HepG2 (cell line): ENCODE data around the gene SLC6A8. TPM values are rescaled to one million over a fixed set of nuclear protein-coding genes. Genes with fewer than 3 reads are reported as not detected.

Source experiments
- ATAC-seq: fragments of 200-7000 bp; cut with Tn5 transposase; 3 replicates; pipeline ENCODE4 v1.9.1; 2020; ENCODE audit warnings: mild to moderate bottlenecking, moderate library complexity
- BruUV-seq: library from RNA; stranded (reverse); fragments of 400-500 nt; replicated peaks from 2 replicates; lab custom pipeline; 2021; lab: Mats Ljungman, UMichigan
- CTCF ChIA-PET: fragments of 300-600 bp; formaldehyde crosslinking; extraction: SDS; loops from one replicate; lab custom pipeline; 2021; ENCODE audit warnings: low total read pairs, inconsistent platforms, low intra/inter-chr PET ratio; lab: Yijun Ruan, JAX
- POLR2A ChIA-PET: fragments of 350-600 bp; sonication (Branson Sonifier 250); formaldehyde crosslinking; loops from one replicate; lab custom pipeline; 2020; ENCODE audit warnings: antibody characterized with exemption, inconsistent platforms; lab: Yijun Ruan, JAX
- DNase-seq: peaks from one replicate; pipeline ENCODE4 v3.0.0-alpha.2; 2015; ENCODE audit warnings: low spot score
- FAIRE-seq: peaks from 3 replicates; lab custom pipeline; 2011; peaks lifted over from hg19 to GRCh38; lab: Jason Lieb, UNC
- H2AFZ ChIP-seq: one replicate; pipeline ENCODE4 v1.6.1; 2011; ENCODE audit warnings: low read length, inconsistent platforms
- H3K27ac ChIP-seq: fragments of 300-600 bp; 3 replicates; pipeline ENCODE4 v1.8.0; 2011; ENCODE audit warnings: mixed run types, mild to moderate bottlenecking, mixed read lengths, low read length, inconsistent platforms; ENCODE audit not compliant: insufficient read depth; ENCODE audit errors: extremely low read length
- H3K27me3 ChIP-seq, 2 experiments: fragments of 200-600 bp in 1 of 2; 2 replicates in 1 of 2; 3 replicates in 1 of 2; pipeline versions ENCODE4 v1.6.0 to v1.8.0; 2011; ENCODE audit warnings: low read length in 2 of 2, mild to moderate bottlenecking in 2 of 2, moderate library complexity in 2 of 2, inconsistent platforms in 1 of 2; ENCODE audit not compliant: insufficient read depth in 2 of 2, control insufficient read depth in 1 of 2
- H3K36me3 ChIP-seq, 2 experiments: fragments of 200-600 bp in 1 of 2; replicated peaks in 1 of 2; 2 replicates in 1 of 2; 3 replicates in 1 of 2; pipeline versions ENCODE4 v1.5.1 to v1.8.0; 2011; ENCODE audit warnings: low read length in 2 of 2, inconsistent platforms in 1 of 2; ENCODE audit not compliant: insufficient read depth in 2 of 2, control insufficient read depth in 1 of 2
- H3K4me1 ChIP-seq: 2 replicates; pipeline ENCODE4 v1.5.1; 2012; ENCODE audit warnings: low read length, inconsistent platforms; ENCODE audit not compliant: insufficient read depth
- H3K4me2 ChIP-seq: 2 replicates; pipeline ENCODE4 v1.6.0; 2011; ENCODE audit warnings: low read depth, low read length, inconsistent platforms
- H3K4me3 ChIP-seq, 3 experiments: fragments of 200-600 bp in 1 of 3; sonication (generic), shearing (Covaris generic) in 1 of 3; replicated peaks in 1 of 3; 2 replicates each; pipeline ENCODE4 v1.5.1; 2011 to 2016; ENCODE audit warnings: low read length in 3 of 3, inconsistent platforms in 2 of 3, low read depth in 2 of 3, mild to moderate bottlenecking in 2 of 3, control low read depth in 1 of 3, mixed read lengths in 1 of 3; ENCODE audit not compliant: insufficient read depth in 1 of 3
- H3K79me2 ChIP-seq: one replicate; pipeline ENCODE4 v1.6.1; 2011; ENCODE audit warnings: low read length, inconsistent platforms; ENCODE audit not compliant: insufficient read depth
- H3K9ac ChIP-seq: 2 replicates; pipeline ENCODE4 v1.6.0; 2011; ENCODE audit warnings: mild to moderate bottlenecking, low read depth, low read length, inconsistent platforms; ENCODE audit not compliant: insufficient read depth
- H3K9me3 ChIP-seq: 2 replicates; pipeline ENCODE4 v1.5.1; 2012; ENCODE audit warnings: mild to moderate bottlenecking, low read length
- H4K20me1 ChIP-seq: 2 replicates; pipeline ENCODE4 v1.6.0; 2011; ENCODE audit warnings: inconsistent platforms, mild to moderate bottlenecking, low read length, moderate library complexity; ENCODE audit not compliant: insufficient read depth
- FOXK1 ChIP-seq: sonication (generic); formaldehyde crosslinking; IDR thresholded peaks from 2 replicates; pipeline ENCODE4 v1.4.0; 2020; ENCODE audit warnings: low read depth, missing genetic modification reagents, borderline replicate concordance
- HOXD1 ChIP-seq: sonication (generic); formaldehyde crosslinking; IDR thresholded peaks from 2 replicates; pipeline ENCODE4 v1.5.0; 2020; ENCODE audit warnings: missing genetic modification reagents
- NR2F1 ChIP-seq, 2 experiments: fragments of 450-650 bp in 1 of 2; formaldehyde crosslinking in 1 of 2; IDR thresholded peaks; 2 replicates each; pipeline versions ENCODE4 v1.5.0 to v1.6.1; 2016 to 2020; ENCODE audit warnings: mild to moderate bottlenecking in 1 of 2, missing compliant biosample characterization in 1 of 2, missing genetic modification reagents in 1 of 2, moderate library complexity in 1 of 2
- NR2F6 ChIP-seq, 2 experiments: IDR thresholded peaks; 2 replicates each; pipeline ENCODE4 v1.6.1; 2016; ENCODE audit warnings: antibody characterized with exemption in 1 of 2, mild to moderate bottlenecking in 1 of 2
- PHF5A ChIP-seq: IDR thresholded peaks from one replicate; pipeline ENCODE4 v1.6.1; 2018; ENCODE audit warnings: low read depth, missing genetic modification reagents; ENCODE audit not compliant: unreplicated experiment
- ZFX ChIP-seq: sonication (generic); formaldehyde crosslinking; IDR thresholded peaks from 2 replicates; pipeline ENCODE4 v1.4.0; 2020; ENCODE audit warnings: mild to moderate bottlenecking, low read depth, missing genetic modification reagents, moderate library complexity
- ZMYM3 ChIP-seq: sonication (generic); formaldehyde crosslinking; IDR thresholded peaks from 2 replicates; pipeline ENCODE4 v1.5.1; 2020; ENCODE audit warnings: mild to moderate bottlenecking, missing genetic modification reagents
- WGBS: methylation state at CpG from one replicate; pipeline ENCODE4 v1.1.6; 2017; ENCODE audit warnings: low lambda C conversion rate; 5-methylcytosine and 5-hydroxymethylcytosine counted together
- in situ Hi-C: cut with HindIII; loops from 2 replicates; pipeline ENCODE4 v1.10.0; 2017; ENCODE audit warnings: low pct_unique_long_range_greater_than_20kb; ENCODE audit not compliant: extremely low pct_ligation_motif_present
- intact Hi-C: fragments of 100-400 bp; cut with micrococcal nuclease; formaldehyde crosslinking; loops from one replicate; pipeline ENCODE4 v1.10.0; 2022; ENCODE audit not compliant: unreplicated experiment
- polyA plus RNA-seq, 8 experiments: library from polyadenylated mRNA; depleted of rRNA in 3 of 8; stranded (reverse) in 7 of 8; unstranded in 1 of 8; fragments of >200 nt; fragmentation: Illumina TruSeq in 4 of 8; extraction: Trizol in 4 of 8; gene quantifications; 2 replicates each; pipeline versions ENCODE4 v1.2.1 to v1.2.3, GENCODE V29; 2011 to 2016; ENCODE audit warnings: low read depth in 4 of 8, missing spikeins in 1 of 8, mixed read lengths in 1 of 8; ENCODE audit not compliant: insufficient read depth in 1 of 8
- total RNA-seq, 5 experiments: library from RNA; depleted of rRNA; stranded (reverse); fragments of >200 nt; fragmentation: Illumina TruSeq; extraction: Trizol; gene quantifications; 2 replicates each; pipeline ENCODE4 v1.2.3, GENCODE V29; 2016; ENCODE audit warnings: low read depth in 1 of 5
- TF ChIP-seq, protein P1 (sequence below): sonication (generic); formaldehyde crosslinking; IDR thresholded peaks from 2 replicates; pipeline ENCODE4 v1.5.0; 2020; ENCODE audit warnings: mild to moderate bottlenecking, missing genetic modification reagents, borderline replicate concordance
- TF ChIP-seq, protein P2 (sequence below): sonication (generic); formaldehyde crosslinking; conservative IDR thresholded peaks from 2 replicates; pipeline ENCODE4 v1.8.0; 2022; ENCODE audit warnings: low read depth, missing genetic modification reagents
- TF ChIP-seq, protein P3 (sequence below): sonication (generic); formaldehyde crosslinking; IDR thresholded peaks from 2 replicates; pipeline ENCODE4 v1.4.0; 2020; ENCODE audit warnings: mild to moderate bottlenecking, missing genetic modification reagents

SLC6A8 gene
- total and polyA plus RNA-seq, 2 of the 13 experiments (the other 11 are each of a cell fraction or from before 2014, with no cell fraction given), result 13.9 to 176 TPM

DNA sequence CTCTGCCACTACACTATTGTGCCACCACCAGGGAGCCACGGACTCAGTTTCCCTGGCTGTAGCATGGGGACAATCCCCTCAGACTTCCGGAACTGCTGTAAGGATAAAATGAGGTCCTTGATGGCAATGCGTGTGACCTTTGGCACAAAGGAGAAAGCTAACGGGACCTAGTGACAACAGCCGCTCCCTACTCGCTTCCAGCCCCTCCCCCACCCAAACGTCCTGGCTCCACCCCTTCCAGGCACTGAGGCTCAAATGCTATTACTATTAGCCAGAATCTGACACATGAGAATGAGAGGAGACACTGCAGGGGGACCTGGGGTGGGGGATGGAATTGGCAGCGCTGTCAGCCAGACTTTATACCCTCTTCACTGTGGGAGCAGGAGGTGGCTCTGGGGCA, 46.1 kb upstream of the SLC6A8 start:
- Histone ChIP-seq H3K9ac (peak overlapping the region; percentile 28; the same call in 1 of the 2 replicates), H3K9me3 (no peaks in the 10 kb centered on the region), H3K27me3 (no peaks in the 10 kb centered on the region), H3K4me2 (peak overlapping the region; percentile 53), H3K36me3 (no peaks in the 10 kb centered on the region), H3K4me3 (peak overlapping the region; percentile 34 to 87 (median 75); a peak in 4 of 6 replicates), H2AFZ (no peak overlapping the region), H3K79me2 (peaks cover 36% of the 10 kb centered on the region), H4K20me1 (no peaks in the 10 kb centered on the region), H3K4me1 (peaks cover 67% of the 10 kb centered on the region), H3K27ac (peak overlapping the region; percentile 72)
- in situ Hi-C loops, result no loop called here
- intact Hi-C loops, result no loop called here
- ChIA-PET CTCF (no interaction called here), POLR2A (interaction anchor here (0.8 to 15.1 kb wide), 3 partner anchors 10 to 31 kb away, joined by 5 to 596 read pairs (median 10); no protein-coding TSS in a partner anchor)
- BruUV-seq, result no TSS peak
- 5% methylated on average over 4 of the region's 8 CpGs for WGBS
- FAIRE-seq (peak; percentile 77), DNase-seq (peak; percentile 59), ATAC-seq (peak; percentile 18)
- peak; percentile 60 for TF ChIP-seq NR2F6 (IDR thresholded peaks at IDR 0.05)
- TF ChIP-seq NR2F6 (CRISPR knock-in tag; IDR thresholded peaks at IDR 0.05), result peak; percentile 62
- TF ChIP-seq, protein P1, sequence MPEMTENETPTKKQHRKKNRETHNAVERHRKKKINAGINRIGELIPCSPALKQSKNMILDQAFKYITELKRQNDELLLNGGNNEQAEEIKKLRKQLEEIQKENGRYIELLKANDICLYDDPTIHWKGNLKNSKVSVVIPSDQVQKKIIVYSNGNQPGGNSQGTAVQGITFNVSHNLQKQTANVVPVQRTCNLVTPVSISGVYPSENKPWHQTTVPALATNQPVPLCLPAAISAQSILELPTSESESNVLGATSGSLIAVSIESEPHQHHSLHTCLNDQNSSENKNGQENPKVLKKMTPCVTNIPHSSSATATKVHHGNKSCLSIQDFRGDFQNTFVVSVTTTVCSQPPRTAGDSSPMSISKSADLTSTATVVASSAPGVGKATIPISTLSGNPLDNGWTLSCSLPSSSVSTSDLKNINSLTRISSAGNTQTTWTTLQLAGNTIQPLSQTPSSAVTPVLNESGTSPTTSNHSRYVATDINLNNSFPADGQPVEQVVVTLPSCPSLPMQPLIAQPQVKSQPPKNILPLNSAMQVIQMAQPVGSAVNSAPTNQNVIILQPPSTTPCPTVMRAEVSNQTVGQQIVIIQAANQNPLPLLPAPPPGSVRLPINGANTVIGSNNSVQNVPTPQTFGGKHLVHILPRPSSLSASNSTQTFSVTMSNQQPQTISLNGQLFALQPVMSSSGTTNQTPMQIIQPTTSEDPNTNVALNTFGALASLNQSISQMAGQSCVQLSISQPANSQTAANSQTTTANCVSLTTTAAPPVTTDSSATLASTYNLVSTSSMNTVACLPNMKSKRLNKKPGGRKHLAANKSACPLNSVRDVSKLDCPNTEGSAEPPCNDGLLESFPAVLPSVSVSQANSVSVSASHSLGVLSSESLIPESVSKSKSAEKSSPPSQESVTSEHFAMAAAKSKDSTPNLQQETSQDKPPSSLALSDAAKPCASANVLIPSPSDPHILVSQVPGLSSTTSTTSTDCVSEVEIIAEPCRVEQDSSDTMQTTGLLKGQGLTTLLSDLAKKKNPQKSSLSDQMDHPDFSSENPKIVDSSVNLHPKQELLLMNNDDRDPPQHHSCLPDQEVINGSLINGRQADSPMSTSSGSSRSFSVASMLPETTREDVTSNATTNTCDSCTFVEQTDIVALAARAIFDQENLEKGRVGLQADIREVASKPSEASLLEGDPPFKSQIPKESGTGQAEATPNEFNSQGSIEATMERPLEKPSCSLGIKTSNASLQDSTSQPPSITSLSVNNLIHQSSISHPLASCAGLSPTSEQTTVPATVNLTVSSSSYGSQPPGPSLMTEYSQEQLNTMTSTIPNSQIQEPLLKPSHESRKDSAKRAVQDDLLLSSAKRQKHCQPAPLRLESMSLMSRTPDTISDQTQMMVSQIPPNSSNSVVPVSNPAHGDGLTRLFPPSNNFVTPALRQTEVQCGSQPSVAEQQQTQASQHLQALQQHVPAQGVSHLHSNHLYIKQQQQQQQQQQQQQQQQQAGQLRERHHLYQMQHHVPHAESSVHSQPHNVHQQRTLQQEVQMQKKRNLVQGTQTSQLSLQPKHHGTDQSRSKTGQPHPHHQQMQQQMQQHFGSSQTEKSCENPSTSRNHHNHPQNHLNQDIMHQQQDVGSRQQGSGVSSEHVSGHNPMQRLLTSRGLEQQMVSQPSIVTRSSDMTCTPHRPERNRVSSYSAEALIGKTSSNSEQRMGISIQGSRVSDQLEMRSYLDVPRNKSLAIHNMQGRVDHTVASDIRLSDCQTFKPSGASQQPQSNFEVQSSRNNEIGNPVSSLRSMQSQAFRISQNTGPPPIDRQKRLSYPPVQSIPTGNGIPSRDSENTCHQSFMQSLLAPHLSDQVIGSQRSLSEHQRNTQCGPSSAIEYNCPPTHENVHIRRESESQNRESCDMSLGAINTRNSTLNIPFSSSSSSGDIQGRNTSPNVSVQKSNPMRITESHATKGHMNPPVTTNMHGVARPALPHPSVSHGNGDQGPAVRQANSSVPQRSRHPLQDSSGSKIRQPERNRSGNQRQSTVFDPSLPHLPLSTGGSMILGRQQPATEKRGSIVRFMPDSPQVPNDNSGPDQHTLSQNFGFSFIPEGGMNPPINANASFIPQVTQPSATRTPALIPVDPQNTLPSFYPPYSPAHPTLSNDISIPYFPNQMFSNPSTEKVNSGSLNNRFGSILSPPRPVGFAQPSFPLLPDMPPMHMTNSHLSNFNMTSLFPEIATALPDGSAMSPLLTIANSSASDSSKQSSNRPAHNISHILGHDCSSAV (CRISPR knock-in tag), result no peak
- TF ChIP-seq, protein P2, sequence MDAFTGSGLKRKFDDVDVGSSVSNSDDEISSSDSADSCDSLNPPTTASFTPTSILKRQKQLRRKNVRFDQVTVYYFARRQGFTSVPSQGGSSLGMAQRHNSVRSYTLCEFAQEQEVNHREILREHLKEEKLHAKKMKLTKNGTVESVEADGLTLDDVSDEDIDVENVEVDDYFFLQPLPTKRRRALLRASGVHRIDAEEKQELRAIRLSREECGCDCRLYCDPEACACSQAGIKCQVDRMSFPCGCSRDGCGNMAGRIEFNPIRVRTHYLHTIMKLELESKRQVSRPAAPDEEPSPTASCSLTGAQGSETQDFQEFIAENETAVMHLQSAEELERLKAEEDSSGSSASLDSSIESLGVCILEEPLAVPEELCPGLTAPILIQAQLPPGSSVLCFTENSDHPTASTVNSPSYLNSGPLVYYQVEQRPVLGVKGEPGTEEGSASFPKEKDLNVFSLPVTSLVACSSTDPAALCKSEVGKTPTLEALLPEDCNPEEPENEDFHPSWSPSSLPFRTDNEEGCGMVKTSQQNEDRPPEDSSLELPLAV (CRISPR knock-in tag), result no peak
- peak in 1 of 2 experiments; percentile 40; a peak in 1 of 4 replicates for TF ChIP-seq NR2F1 (CRISPR knock-in tag; IDR thresholded peaks at IDR 0.05)
- TF ChIP-seq FOXK1, result 0 out of 2 replicates have a peak, but pooled peaks have one; percentile 15
- no peak for TF ChIP-seq PHF5A
- TF ChIP-seq ZMYM3 (CRISPR knock-in tag), result 0 out of 2 replicates have a peak, but pooled peaks have one; percentile 31
- peak; percentile 32; the same call in 1 of the 2 replicates for TF ChIP-seq ZFX
- TF ChIP-seq, protein P3, sequence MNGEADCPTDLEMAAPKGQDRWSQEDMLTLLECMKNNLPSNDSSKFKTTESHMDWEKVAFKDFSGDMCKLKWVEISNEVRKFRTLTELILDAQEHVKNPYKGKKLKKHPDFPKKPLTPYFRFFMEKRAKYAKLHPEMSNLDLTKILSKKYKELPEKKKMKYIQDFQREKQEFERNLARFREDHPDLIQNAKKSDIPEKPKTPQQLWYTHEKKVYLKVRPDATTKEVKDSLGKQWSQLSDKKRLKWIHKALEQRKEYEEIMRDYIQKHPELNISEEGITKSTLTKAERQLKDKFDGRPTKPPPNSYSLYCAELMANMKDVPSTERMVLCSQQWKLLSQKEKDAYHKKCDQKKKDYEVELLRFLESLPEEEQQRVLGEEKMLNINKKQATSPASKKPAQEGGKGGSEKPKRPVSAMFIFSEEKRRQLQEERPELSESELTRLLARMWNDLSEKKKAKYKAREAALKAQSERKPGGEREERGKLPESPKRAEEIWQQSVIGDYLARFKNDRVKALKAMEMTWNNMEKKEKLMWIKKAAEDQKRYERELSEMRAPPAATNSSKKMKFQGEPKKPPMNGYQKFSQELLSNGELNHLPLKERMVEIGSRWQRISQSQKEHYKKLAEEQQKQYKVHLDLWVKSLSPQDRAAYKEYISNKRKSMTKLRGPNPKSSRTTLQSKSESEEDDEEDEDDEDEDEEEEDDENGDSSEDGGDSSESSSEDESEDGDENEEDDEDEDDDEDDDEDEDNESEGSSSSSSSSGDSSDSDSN, result peak; percentile 50; the same call in 1 of the 2 replicates
- TF ChIP-seq HOXD1 (CRISPR knock-in tag), result no peak
